GM20000 (cell line): ENCODE results near the gene FREM1.

Experiments used
- DNase-seq: peaks from one replicate; pipeline ENCODE4 v3.0.0; 2012; ENCODE audit warnings: low spot score
- TF ChIP-seq, protein P1 (sequence below): IDR thresholded peaks from 2 replicates; pipeline ENCODE4 v1.5.1; 2012; ENCODE audit warnings: mild to moderate bottlenecking, control low read depth; ENCODE audit errors: extremely low read depth, missing control alignments

The FREM1 gene

DNA sequence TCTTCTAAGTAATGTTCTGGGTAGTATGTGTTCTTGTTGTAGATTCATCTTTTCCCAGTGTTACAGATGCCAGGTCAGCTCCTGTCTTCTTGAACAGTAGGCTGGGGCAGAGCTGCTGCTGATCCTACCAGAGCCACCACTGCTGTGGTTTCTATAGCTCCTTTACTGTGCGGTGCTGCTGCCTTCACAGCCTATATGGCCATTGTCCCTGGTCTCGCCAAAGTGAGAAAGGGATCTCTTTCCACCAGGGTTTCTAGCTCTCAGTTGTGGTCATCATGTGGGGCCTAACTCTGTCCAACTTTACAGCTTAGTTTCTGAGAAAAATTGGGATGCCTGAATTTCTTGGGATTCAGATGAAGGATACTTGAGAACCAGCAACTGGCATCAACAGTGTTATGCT lies 116.8 kb downstream of the FREM1 start:
- TF ChIP-seq, protein P1, sequence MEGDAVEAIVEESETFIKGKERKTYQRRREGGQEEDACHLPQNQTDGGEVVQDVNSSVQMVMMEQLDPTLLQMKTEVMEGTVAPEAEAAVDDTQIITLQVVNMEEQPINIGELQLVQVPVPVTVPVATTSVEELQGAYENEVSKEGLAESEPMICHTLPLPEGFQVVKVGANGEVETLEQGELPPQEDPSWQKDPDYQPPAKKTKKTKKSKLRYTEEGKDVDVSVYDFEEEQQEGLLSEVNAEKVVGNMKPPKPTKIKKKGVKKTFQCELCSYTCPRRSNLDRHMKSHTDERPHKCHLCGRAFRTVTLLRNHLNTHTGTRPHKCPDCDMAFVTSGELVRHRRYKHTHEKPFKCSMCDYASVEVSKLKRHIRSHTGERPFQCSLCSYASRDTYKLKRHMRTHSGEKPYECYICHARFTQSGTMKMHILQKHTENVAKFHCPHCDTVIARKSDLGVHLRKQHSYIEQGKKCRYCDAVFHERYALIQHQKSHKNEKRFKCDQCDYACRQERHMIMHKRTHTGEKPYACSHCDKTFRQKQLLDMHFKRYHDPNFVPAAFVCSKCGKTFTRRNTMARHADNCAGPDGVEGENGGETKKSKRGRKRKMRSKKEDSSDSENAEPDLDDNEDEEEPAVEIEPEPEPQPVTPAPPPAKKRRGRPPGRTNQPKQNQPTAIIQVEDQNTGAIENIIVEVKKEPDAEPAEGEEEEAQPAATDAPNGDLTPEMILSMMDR, result no peak
- DNase-seq, result no peak

DNA sequence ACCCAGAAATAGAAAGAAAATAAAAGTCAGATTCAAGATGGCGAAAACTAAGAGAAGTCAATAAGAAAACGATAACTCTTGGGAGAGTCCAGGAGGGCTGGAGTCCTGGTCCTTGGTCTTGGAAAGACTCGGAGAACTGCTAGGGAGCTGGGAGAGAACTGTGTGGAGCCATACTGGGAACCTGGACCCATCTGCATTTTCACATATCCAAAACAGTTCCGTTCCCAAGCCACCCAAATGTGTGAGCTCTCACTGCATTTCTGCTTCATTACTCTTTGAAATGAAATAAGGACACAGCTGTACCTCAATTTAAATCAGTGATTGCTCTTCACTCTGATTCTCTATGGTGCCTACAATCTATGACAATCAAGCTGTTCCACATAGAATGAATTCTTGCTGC lies 119.6 kb downstream of the FREM1 start:
- TF ChIP-seq, protein P1, result no peak
- no peak for DNase-seq

DNA sequence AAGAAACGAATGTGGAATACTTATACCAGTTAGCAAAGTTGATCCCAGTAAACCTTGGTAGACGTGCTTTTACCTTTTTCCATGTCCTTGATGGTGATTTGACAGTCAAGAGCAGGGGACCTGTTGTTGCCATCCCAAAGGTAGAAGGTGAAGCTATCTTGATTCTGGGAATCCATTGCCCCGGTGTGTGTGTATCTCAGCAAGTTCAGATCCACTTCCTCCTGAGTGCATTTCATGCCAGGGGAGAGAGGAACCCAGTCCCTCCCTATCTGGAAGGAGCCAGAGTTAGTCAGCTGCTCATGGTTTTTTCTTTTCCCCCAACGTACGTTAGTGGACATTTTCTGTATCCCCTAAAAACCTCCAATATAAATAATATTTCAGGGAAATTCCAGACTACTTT lies 121.4 kb downstream of the FREM1 start:
- TF ChIP-seq, protein P1, result no peak

DNA sequence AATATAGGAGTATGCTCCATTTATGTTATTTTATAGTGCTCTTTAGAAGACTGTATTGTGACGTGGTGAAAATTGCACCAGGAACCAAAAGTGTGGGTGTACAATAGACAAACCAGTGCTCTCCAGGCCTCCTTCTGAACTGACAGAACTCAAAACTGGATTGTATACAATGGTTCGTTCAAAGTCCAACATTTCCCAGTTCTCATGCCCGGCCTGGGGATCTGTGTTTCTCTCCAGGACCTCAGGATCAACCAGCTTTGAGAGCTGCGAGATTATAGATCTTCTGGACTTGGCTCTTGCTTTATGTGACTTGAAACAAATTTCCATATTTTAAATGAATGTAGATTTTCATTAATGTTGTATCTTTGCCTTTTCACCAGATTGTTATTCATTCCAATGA lies 126.9 kb downstream of the FREM1 start:
- DNase-seq, result no peak
- TF ChIP-seq, protein P1, result no peak

More for the DNA sequence above, 121.4 kb downstream of the FREM1 start:
- no peak for DNase-seq

DNA sequence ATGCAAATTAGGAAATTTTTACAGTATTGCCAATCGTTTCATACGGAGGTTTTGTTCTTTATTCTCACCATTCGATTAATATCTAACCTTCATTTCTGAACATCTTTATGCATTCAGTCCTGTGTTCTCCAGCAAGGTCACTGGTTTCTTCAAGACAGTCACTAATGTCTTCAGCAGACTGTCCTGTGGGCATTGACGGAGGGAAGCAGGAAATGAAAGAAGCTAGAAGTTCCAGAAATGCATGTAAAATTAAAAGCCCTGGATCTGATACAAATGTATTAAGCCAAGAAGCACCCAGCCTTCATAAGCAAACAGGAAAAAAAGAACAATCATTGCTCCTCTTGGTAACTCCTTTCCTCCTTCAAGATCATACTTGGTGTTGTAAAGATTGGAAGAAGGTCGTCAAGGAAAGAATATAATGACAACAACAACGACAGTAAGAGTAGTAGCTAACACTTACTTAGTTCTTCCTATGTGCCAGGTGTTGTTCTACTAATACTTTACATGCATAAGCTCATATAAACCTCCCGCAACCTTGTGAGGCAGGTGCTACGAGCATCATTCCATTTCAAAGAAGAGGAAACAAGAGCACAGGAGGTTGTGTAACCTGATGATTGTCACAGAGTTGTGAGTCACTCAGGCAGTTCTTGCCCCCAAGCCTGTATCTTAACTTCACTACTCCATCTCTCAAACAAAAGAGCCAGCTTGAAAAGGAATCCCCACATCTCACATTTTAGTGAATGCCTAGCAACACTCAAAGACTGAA lies 127.8 kb downstream of the FREM1 start:
- TF ChIP-seq, protein P1, result no peak
- DNase-seq, result no peak

DNA sequence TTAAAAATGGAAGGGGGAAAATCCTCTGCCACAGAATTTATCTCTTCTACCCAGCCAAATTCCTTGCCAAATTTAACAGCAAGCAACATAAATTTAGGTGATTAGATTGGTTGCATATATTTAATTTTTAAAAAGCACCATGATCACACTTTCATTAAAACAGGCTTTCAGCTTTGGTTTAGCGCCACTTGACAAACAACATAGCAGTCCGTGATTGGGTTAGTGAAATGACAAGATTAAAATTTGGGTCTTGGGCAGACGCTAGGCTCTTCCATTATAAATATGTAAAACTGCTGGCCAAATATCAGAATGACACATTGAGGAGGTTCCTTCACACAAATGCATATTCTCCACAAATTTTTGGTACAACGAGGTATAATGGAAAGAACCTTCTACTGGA lies 129.5 kb downstream of the FREM1 start:
- DNase-seq, result no peak
- TF ChIP-seq, protein P1, result no peak

DNA sequence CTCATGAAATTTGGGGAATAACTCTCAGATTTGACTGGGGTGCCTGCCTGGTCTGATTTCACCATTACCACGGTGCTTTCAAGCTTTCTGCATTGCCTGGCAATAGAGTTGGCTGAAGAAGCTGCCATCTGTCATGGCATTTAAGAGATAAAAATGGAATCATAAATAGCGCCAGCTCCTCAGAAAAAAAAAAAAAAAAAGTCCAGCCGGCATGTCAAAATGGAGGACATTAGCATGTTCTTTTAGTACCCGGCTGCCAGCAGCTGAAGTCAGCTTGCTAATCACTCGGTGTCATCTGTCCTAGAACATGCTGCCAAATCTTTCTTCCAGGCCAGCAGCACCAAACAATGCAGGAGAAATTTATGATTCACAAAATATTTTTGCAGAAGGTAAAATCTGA lies 130.0 kb downstream of the FREM1 start:
- TF ChIP-seq, protein P1, result no peak
- no peak for DNase-seq
